ENCODE results near the gene C4A. TPM values are rescaled to one million over a fixed set of nuclear protein-coding genes. Genes with fewer than 3 reads are reported as not detected.

C4A gene
- total and polyA plus RNA-seq, 2 of the 8 experiments (the other 6 are each of a cell fraction or from before 2014, with no cell fraction given), result 0.62 to 2.4 TPM

GRCh38 chr6:31947070-31947675 lies 34.7 kb upstream of the C4A start:
- Histone ChIP-seq H3K4me1 (replicated peaks in 1 of 4; ENCODE audit: control insufficient read depth in 3 of 4, insufficient read depth in 4 of 4, low read length in 3 of 4) (peaks cover 0 to 2% (median 0%) of the 10 kb centered on the region in 4 experiments; a peak in 1 of 7 replicates), H3K14ac (ENCODE audit: insufficient read length) (no peak overlapping the region), H4K8ac (ENCODE audit: extremely low read depth, insufficient read depth, low read length) (no peak overlapping the region), H4K5ac (ENCODE audit: insufficient read length, low read depth, low read length) (no peak overlapping the region), H3K23me2 (ENCODE audit: low read depth, low read length) (no peaks in the 10 kb centered on the region), H3K36me3 (ENCODE audit: control insufficient read depth in 2 of 4, insufficient read depth in 4 of 4, low read length in 3 of 4) (peaks cover 7 to 15% (median 12%) of the 10 kb centered on the region in 4 experiments; a peak in 6 of 8 replicates), H2AFZ (ENCODE audit: low read length) (no peak overlapping the region), H3K4me2 (ENCODE audit: insufficient read depth in 1 of 2, low read depth in 2 of 2, low read length in 2 of 2) (no peak overlapping the region), H3K27ac (ENCODE audit: low read depth, low read length) (no peak overlapping the region), H3K9me3 (ENCODE audit: insufficient read depth in 2 of 2, low read depth in 1 of 2, low read length in 1 of 2) (no peaks in the 10 kb centered on the region), H2BK15ac (ENCODE audit: low read length) (no peak overlapping the region), H2AK5ac (ENCODE audit: low read depth, low read length) (no peak overlapping the region), H2BK120ac (replicated peaks; ENCODE audit: low read depth, low read length) (no peak overlapping the region), H3K79me2 (ENCODE audit: control insufficient read depth in 1 of 2, insufficient read depth in 2 of 2, low read length in 2 of 2) (no peaks in the 10 kb centered on the region), H2BK20ac (ENCODE audit: low read length) (no peak overlapping the region), H3K9ac (replicated peaks in 1 of 4; ENCODE audit: extremely low read depth in 1 of 4, low read depth in 3 of 4, low read length in 3 of 4) (no peak overlapping the region), H3K79me1 (ENCODE audit: low read depth, low read length) (no peaks in the 10 kb centered on the region), H3K23ac (ENCODE audit: insufficient read length) (no peak overlapping the region), H3K18ac (ENCODE audit: extremely low read depth, low read length) (no peak overlapping the region), H4K91ac (replicated peaks; ENCODE audit: insufficient read length, low read length) (no peak overlapping the region), H2BK5ac (ENCODE audit: low read depth, low read length) (no peak overlapping the region), H4K20me1 (replicated peaks in 1 of 2; ENCODE audit: control insufficient read depth in 1 of 2, insufficient read depth in 2 of 2, low read length in 2 of 2) (no peaks in the 10 kb centered on the region), H2BK12ac (ENCODE audit: low read depth, low read length) (no peak overlapping the region), H3K4me3 (ENCODE audit: extremely low read depth in 1 of 4, insufficient read depth in 2 of 4, low read depth in 3 of 4, low read length in 4 of 4) (no peak overlapping the region), H3K27me3 (replicated peaks in 1 of 4; ENCODE audit: control insufficient read depth in 3 of 4, extremely low read depth in 1 of 4, insufficient read depth in 3 of 4, low read length in 3 of 4) (peaks cover 0 to 11% (median 2%) of the 10 kb centered on the region in 4 experiments; a peak in 3 of 7 replicates), H3K56ac (replicated peaks; ENCODE audit: insufficient read length, low read depth, low read length) (no peak overlapping the region), H3K4ac (replicated peaks; ENCODE audit: insufficient read length, low read depth, low read length) (no peak overlapping the region)
- ChIA-PET CTCF (ENCODE audit: partially characterized antibody) (no interaction called here), POLR2A (ENCODE audit: partially characterized antibody) (interaction anchor here (0.7 to 16.4 kb wide), 6 partner anchors 6 to 57 kb away, joined by 3 to 279 read pairs (median 12); partner anchors contain the start of genes DXO, NELFE and SKIC2)
- TF ChIP-seq POU5F1 (IDR thresholded peaks at IDR 0.05; ENCODE audit: low read depth, low read length), result no peak
- TF ChIP-seq SAP30 (IDR thresholded peaks at IDR 0.05; ENCODE audit: insufficient read depth, insufficient replicate concordance, low read length), result no peak
- TF ChIP-seq RXRA (IDR thresholded peaks at IDR 0.05; ENCODE audit: insufficient read depth, low read depth, low read length), result no peak
- TF ChIP-seq KDM4A (IDR thresholded peaks at IDR 0.05; ENCODE audit: low read depth, low read length, severe bottlenecking), result no peak
- DNase-seq (ENCODE audit: low read depth in 1 of 2, low spot score in 2 of 2) (no peak), FAIRE-seq (no peak)
- WGBS, 2 experiments (ENCODE audit: extremely low coverage in 1 of 2, insufficient coverage in 1 of 2, insufficient read length in 1 of 2, insufficient replicate concordance in 2 of 2, low coverage in 1 of 2, low lambda C conversion rate in 2 of 2, missing lambda C conversion rate in 1 of 2), result 90% methylated on average over 22 of the region's 24 CpGs; no CpG with 5 or more reads in 1 of the 2 experiments

Data from H1 (cell line).